Progenitor cell of endocrine pancreas (in vitro differentiated cells): ENCODE data around the gene ZNF445. TPM values are rescaled to one million over a fixed set of nuclear protein-coding genes. Genes with fewer than 3 reads are reported as not detected.
"Not testable (repeated sequence)": the region's sequence is repeated elsewhere in the genome, so short reads cannot be mapped to it uniquely, and the experiment has no call there.

Experiments
- DNase-seq: peaks from one replicate; pipeline ENCODE4 v3.0.0; 2021; ENCODE audit warnings: low spot score; ENCODE audit not compliant: unreplicated experiment
- H3K27ac Mint-ChIP-seq: 2 replicates; pipeline ENCODE4 v1.8.0; 2021; ENCODE audit warnings: mild to moderate bottlenecking, moderate library complexity, mixed read lengths
- H3K27me3 Mint-ChIP-seq: 2 replicates; pipeline ENCODE4 v1.8.0; 2021; ENCODE audit warnings: mixed read lengths
- H3K36me3 Mint-ChIP-seq: 2 replicates; pipeline ENCODE4 v1.8.0; 2022; ENCODE audit warnings: mixed read lengths; ENCODE audit not compliant: insufficient read depth
- H3K4me1 Mint-ChIP-seq: 2 replicates; pipeline ENCODE4 v1.8.0; 2021; ENCODE audit warnings: low read depth, mixed read lengths
- H3K4me3 Mint-ChIP-seq: 2 replicates; pipeline ENCODE4 v1.8.0; 2021; ENCODE audit warnings: low read depth, mild to moderate bottlenecking, moderate library complexity, mixed read lengths
- H3K9me3 Mint-ChIP-seq: 2 replicates; pipeline ENCODE4 v1.8.0; 2021; ENCODE audit warnings: low read depth, mixed read lengths
- CTCF ChIP-seq: fragments of 200-600 bp; sonication (generic); IDR thresholded peaks from one replicate; pipeline ENCODE4 v1.5.0; 2021; ENCODE audit warnings: antibody characterized with exemption, mild to moderate bottlenecking; ENCODE audit not compliant: unreplicated experiment
- total RNA-seq: library from RNA; stranded (reverse); gene quantifications from 2 replicates; pipeline ENCODE4 v1.2.1, GENCODE V29; 2021

The ZNF445 gene
- total RNA-seq, 1 donor from 2014 or later: 64.0 TPM

- H3K9me3 Mint-ChIP-seq: peaks cover 32% of the 10 kb centered on the region
- H3K36me3 Mint-ChIP-seq: peaks cover 40% of the 10 kb centered on the region
- H3K4me3 Mint-ChIP-seq: no peak overlapping the region
- no peak for DNase-seq
- peaks cover 19% of the 10 kb centered on the region for H3K4me1 Mint-ChIP-seq
- H3K27me3 Mint-ChIP-seq: no peaks in the 10 kb centered on the region
- H3K27ac Mint-ChIP-seq: peak overlapping the region; percentile 81
- TF ChIP-seq CTCF: no peak
Measured at GRCh38 chr3:44506961-44507360, 29.5 kb upstream of the ZNF445 start.

- no peaks in the 10 kb centered on the region for H3K27me3 Mint-ChIP-seq
- H3K36me3 Mint-ChIP-seq: peaks cover 44% of the 10 kb centered on the region
- peaks cover 16% of the 10 kb centered on the region for H3K4me1 Mint-ChIP-seq
- H3K27ac Mint-ChIP-seq: peak overlapping the region; percentile 81
- no peak for DNase-seq
- H3K4me3 Mint-ChIP-seq: no peak overlapping the region
- H3K9me3 Mint-ChIP-seq: peaks cover 36% of the 10 kb centered on the region
- no peak for TF ChIP-seq CTCF
Measured at GRCh38 chr3:44506556-44506955, 29.1 kb upstream of the ZNF445 start.

GRCh38 chr3:44504566-44504965, 27.1 kb upstream of the ZNF445 start:
- no peak for DNase-seq
- TF ChIP-seq CTCF: no peak
- no peak overlapping the region for H3K27ac Mint-ChIP-seq
- peaks cover 63% of the 10 kb centered on the region for H3K36me3 Mint-ChIP-seq
- no peaks in the 10 kb centered on the region for H3K27me3 Mint-ChIP-seq
- peaks cover 11% of the 10 kb centered on the region for H3K4me1 Mint-ChIP-seq
- peaks cover 53% of the 10 kb centered on the region for H3K9me3 Mint-ChIP-seq
- H3K4me3 Mint-ChIP-seq: no peak overlapping the region

- not testable (repeated sequence) for H3K4me3 Mint-ChIP-seq, H3K4me1 Mint-ChIP-seq, H3K27me3 Mint-ChIP-seq, H3K27ac Mint-ChIP-seq, DNase-seq
- peaks cover 61% of the 10 kb centered on the region for H3K9me3 Mint-ChIP-seq
- H3K36me3 Mint-ChIP-seq: peaks cover 76% of the 10 kb centered on the region
Measured at GRCh38 chr3:44503178-44503577, 25.7 kb upstream of the ZNF445 start.

GRCh38 chr3:44501971-44502370, 24.5 kb upstream of the ZNF445 start:
- Mint-ChIP-seq H3K4me3 (no peak overlapping the region), H3K9me3 (peaks cover 65% of the 10 kb centered on the region), H3K27ac (no peak overlapping the region), H3K36me3 (peaks cover 82% of the 10 kb centered on the region), H3K27me3 (no peaks in the 10 kb centered on the region), H3K4me1 (no peaks in the 10 kb centered on the region)
- no peak for DNase-seq
- TF ChIP-seq CTCF: no peak

- Mint-ChIP-seq H3K36me3 (peaks cover 74% of the 10 kb centered on the region), H3K9me3 (peaks cover 49% of the 10 kb centered on the region)
- not testable (repeated sequence) for H3K4me3 Mint-ChIP-seq, H3K27me3 Mint-ChIP-seq, H3K27ac Mint-ChIP-seq, H3K4me1 Mint-ChIP-seq, DNase-seq
Measured at GRCh38 chr3:44499899-44500168, 22.4 kb upstream of the ZNF445 start.
